ENCODE results near the gene GAL3ST2.

- TF ChIP-seq CTCF (IDR thresholded peaks at IDR 0.05) (no peak), POLR2A (IDR thresholded peaks at IDR 0.05) (no peak)
These were observed 28.0 kb upstream of the GAL3ST2 start for GRCh38 chr2:241748468-241749256.

All from uterus (tissue), 2 donors.